HepG2 (cell line): Measurements from ENCODE around the gene NFX1. TPM values are rescaled to one million over a fixed set of nuclear protein-coding genes. Genes with fewer than 3 reads are reported as not detected.

Source experiments
- CREM ChIP-seq, 2 experiments: sonication (generic) in 1 of 2; formaldehyde crosslinking in 1 of 2; IDR thresholded peaks; 2 replicates each; pipeline versions ENCODE4 v1.4.0 to v1.6.1; 2016 to 2020; ENCODE audit warnings: antibody characterized with exemption in 1 of 2, mild to moderate bottlenecking in 1 of 2, missing genetic modification reagents in 1 of 2
- FOXC1 ChIP-seq: sonication (generic); formaldehyde crosslinking; IDR thresholded peaks from 2 replicates; pipeline ENCODE4 v1.8.0; 2022; ENCODE audit warnings: mild to moderate bottlenecking, missing genetic modification reagents, borderline replicate concordance
- FOXM1 ChIP-seq: sonication (generic); formaldehyde crosslinking; IDR thresholded peaks from 2 replicates; pipeline ENCODE4 v1.5.0; 2020; ENCODE audit warnings: missing genetic modification reagents
- MYNN ChIP-seq: sonication (generic); formaldehyde crosslinking; IDR thresholded peaks from 2 replicates; pipeline ENCODE4 v1.4.0; 2020; ENCODE audit warnings: mild to moderate bottlenecking, low read depth, missing genetic modification reagents
- NR2F6 ChIP-seq, 2 experiments: IDR thresholded peaks; 2 replicates each; pipeline ENCODE4 v1.6.1; 2016; ENCODE audit warnings: antibody characterized with exemption in 1 of 2, mild to moderate bottlenecking in 1 of 2
- RORA ChIP-seq: sonication (generic); formaldehyde crosslinking; IDR thresholded peaks from 2 replicates; pipeline ENCODE4 v1.5.0; 2020; ENCODE audit warnings: mild to moderate bottlenecking, missing genetic modification reagents, moderate library complexity
- ZNF776 ChIP-seq: sonication (generic); formaldehyde crosslinking; IDR thresholded peaks from 2 replicates; pipeline ENCODE4 v1.4.0; 2020; ENCODE audit warnings: mild to moderate bottlenecking, missing genetic modification reagents
- polyA plus RNA-seq, 8 experiments: library from polyadenylated mRNA; depleted of rRNA in 3 of 8; stranded (reverse) in 7 of 8; unstranded in 1 of 8; fragments of >200 nt; fragmentation: Illumina TruSeq in 4 of 8; extraction: Trizol in 4 of 8; gene quantifications; 2 replicates each; pipeline versions ENCODE4 v1.2.1 to v1.2.3, GENCODE V29; 2011 to 2016; ENCODE audit warnings: low read depth in 4 of 8, missing spikeins in 1 of 8, mixed read lengths in 1 of 8; ENCODE audit not compliant: insufficient read depth in 1 of 8
- total RNA-seq, 5 experiments: library from RNA; depleted of rRNA; stranded (reverse); fragments of >200 nt; fragmentation: Illumina TruSeq; extraction: Trizol; gene quantifications; 2 replicates each; pipeline ENCODE4 v1.2.3, GENCODE V29; 2016; ENCODE audit warnings: low read depth in 1 of 5
- TF ChIP-seq, protein P1 (sequence below), 2 experiments: fragments of 450-650 bp in 1 of 2; sonication (generic) in 1 of 2; formaldehyde crosslinking in 1 of 2; IDR thresholded peaks; 2 replicates each; pipeline versions ENCODE4 v1.6.1 to v1.8.0; 2016 to 2022; ENCODE audit warnings: antibody characterized with exemption in 1 of 2, mild to moderate bottlenecking in 1 of 2, missing genetic modification reagents in 1 of 2
- TF ChIP-seq, protein P2 (sequence below): sonication (generic); formaldehyde crosslinking; IDR thresholded peaks from 2 replicates; pipeline ENCODE4 v1.5.1; 2020; ENCODE audit warnings: missing genetic modification reagents, mild to moderate bottlenecking, borderline replicate concordance
- TF ChIP-seq, protein P3 (sequence below): sonication (generic); formaldehyde crosslinking; IDR thresholded peaks from 2 replicates; pipeline ENCODE4 v1.5.1; 2020; ENCODE audit warnings: missing genetic modification reagents, mild to moderate bottlenecking, borderline replicate concordance
- TF ChIP-seq, protein P4 (sequence below): sonication (generic); formaldehyde crosslinking; IDR thresholded peaks from 2 replicates; pipeline ENCODE4 v1.9.0; 2021; ENCODE audit warnings: missing genetic modification reagents, borderline replicate concordance
- TF ChIP-seq, protein P5 (sequence below): sonication (generic); formaldehyde crosslinking; IDR thresholded peaks from 2 replicates; pipeline ENCODE4 v1.4.0; 2020; ENCODE audit warnings: missing genetic modification reagents

Gene NFX1
- total and polyA plus RNA-seq, 2 of the 13 experiments (the other 11 are each of a cell fraction or from before 2014, with no cell fraction given): 23.9 to 27.5 TPM

DNA sequence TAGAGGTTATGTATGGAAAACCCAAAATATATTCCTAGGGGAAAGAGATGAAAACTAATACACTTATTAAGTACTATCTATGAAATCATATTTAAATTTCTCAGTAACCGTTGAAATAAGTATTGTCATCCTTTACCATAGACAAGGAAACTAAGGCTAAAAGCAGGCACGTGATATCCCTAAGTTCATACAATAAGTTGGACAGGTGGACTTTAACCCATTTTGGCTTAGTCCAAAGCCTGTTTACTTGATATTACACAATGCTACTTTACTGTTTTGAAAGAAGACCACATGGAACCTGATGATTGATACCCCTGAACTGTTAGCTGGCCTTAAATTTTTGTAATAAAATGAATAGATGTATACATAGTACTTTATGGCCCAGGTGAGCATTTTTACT, 3.5 kb downstream of the NFX1 start (continued):
- TF ChIP-seq, protein P1, sequence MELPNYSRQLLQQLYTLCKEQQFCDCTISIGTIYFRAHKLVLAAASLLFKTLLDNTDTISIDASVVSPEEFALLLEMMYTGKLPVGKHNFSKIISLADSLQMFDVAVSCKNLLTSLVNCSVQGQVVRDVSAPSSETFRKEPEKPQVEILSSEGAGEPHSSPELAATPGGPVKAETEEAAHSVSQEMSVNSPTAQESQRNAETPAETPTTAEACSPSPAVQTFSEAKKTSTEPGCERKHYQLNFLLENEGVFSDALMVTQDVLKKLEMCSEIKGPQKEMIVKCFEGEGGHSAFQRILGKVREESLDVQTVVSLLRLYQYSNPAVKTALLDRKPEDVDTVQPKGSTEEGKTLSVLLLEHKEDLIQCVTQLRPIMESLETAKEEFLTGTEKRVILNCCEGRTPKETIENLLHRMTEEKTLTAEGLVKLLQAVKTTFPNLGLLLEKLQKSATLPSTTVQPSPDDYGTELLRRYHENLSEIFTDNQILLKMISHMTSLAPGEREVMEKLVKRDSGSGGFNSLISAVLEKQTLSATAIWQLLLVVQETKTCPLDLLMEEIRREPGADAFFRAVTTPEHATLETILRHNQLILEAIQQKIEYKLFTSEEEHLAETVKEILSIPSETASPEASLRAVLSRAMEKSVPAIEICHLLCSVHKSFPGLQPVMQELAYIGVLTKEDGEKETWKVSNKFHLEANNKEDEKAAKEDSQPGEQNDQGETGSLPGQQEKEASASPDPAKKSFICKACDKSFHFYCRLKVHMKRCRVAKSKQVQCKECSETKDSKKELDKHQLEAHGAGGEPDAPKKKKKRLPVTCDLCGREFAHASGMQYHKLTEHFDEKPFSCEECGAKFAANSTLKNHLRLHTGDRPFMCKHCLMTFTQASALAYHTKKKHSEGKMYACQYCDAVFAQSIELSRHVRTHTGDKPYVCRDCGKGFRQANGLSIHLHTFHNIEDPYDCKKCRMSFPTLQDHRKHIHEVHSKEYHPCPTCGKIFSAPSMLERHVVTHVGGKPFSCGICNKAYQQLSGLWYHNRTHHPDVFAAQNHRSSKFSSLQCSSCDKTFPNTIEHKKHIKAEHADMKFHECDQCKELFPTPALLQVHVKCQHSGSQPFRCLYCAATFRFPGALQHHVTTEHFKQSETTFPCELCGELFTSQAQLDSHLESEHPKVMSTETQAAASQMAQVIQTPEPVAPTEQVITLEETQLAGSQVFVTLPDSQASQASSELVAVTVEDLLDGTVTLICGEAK (IDR thresholded peaks at IDR 0.05): no peak
- TF ChIP-seq, protein P1 (CRISPR knock-in tag; IDR thresholded peaks at IDR 0.05): no peak
- TF ChIP-seq, protein P2, sequence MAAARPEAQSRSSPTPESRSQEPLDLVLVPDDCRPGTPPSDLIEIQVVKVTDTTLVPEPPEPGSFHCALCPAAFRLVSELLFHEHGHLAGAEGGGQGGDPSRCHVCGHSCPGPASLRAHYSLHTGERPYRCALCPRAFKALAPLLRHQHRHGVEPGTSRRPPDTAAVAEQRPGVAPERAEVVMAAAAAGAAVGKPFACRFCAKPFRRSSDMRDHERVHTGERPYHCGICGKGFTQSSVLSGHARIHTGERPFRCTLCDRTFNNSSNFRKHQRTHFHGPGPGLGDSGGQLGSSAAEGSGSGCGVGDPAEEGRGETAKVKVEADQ (CRISPR knock-in tag): no peak
- TF ChIP-seq, protein P3, sequence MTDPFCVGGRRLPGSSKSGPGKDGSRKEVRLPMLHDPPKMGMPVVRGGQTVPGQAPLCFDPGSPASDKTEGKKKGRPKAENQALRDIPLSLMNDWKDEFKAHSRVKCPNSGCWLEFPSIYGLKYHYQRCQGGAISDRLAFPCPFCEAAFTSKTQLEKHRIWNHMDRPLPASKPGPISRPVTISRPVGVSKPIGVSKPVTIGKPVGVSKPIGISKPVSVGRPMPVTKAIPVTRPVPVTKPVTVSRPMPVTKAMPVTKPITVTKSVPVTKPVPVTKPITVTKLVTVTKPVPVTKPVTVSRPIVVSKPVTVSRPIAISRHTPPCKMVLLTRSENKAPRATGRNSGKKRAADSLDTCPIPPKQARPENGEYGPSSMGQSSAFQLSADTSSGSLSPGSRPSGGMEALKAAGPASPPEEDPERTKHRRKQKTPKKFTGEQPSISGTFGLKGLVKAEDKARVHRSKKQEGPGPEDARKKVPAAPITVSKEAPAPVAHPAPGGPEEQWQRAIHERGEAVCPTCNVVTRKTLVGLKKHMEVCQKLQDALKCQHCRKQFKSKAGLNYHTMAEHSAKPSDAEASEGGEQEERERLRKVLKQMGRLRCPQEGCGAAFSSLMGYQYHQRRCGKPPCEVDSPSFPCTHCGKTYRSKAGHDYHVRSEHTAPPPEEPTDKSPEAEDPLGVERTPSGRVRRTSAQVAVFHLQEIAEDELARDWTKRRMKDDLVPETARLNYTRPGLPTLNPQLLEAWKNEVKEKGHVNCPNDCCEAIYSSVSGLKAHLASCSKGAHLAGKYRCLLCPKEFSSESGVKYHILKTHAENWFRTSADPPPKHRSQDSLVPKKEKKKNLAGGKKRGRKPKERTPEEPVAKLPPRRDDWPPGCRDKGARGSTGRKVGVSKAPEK (CRISPR knock-in tag): no peak
- TF ChIP-seq MYNN (CRISPR knock-in tag) (no peak), FOXC1 (CRISPR knock-in tag) (no peak), NR2F6 (IDR thresholded peaks at IDR 0.05) (no peak; the same call in 1 of the 2 replicates), NR2F6 (CRISPR knock-in tag; IDR thresholded peaks at IDR 0.05) (no peak), ZNF776 (CRISPR knock-in tag) (no peak), CREM (IDR thresholded peaks at IDR 0.05) (peak; percentile 54), CREM (CRISPR knock-in tag; IDR thresholded peaks at IDR 0.05) (no peak), RORA (no peak), FOXM1 (CRISPR knock-in tag) (no peak)
- TF ChIP-seq, protein P4, sequence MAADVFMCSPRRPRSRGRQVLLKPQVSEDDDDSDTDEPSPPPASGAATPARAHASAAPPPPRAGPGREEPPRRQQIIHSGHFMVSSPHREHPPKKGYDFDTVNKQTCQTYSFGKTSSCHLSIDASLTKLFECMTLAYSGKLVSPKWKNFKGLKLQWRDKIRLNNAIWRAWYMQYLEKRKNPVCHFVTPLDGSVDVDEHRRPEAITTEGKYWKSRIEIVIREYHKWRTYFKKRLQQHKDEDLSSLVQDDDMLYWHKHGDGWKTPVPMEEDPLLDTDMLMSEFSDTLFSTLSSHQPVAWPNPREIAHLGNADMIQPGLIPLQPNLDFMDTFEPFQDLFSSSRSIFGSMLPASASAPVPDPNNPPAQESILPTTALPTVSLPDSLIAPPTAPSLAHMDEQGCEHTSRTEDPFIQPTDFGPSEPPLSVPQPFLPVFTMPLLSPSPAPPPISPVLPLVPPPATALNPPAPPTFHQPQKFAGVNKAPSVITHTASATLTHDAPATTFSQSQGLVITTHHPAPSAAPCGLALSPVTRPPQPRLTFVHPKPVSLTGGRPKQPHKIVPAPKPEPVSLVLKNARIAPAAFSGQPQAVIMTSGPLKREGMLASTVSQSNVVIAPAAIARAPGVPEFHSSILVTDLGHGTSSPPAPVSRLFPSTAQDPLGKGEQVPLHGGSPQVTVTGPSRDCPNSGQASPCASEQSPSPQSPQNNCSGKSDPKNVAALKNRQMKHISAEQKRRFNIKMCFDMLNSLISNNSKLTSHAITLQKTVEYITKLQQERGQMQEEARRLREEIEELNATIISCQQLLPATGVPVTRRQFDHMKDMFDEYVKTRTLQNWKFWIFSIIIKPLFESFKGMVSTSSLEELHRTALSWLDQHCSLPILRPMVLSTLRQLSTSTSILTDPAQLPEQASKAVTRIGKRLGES (CRISPR knock-in tag): no peak
- TF ChIP-seq, protein P5, sequence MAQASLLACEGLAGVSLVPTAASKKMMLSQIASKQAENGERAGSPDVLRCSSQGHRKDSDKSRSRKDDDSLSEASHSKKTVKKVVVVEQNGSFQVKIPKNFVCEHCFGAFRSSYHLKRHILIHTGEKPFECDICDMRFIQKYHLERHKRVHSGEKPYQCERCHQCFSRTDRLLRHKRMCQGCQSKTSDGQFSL (CRISPR knock-in tag): no peak
